ENCODE measurements around the gene PPA2. TPM values are rescaled to one million over a fixed set of nuclear protein-coding genes. Genes with fewer than 3 reads are reported as not detected.
A peak's percentile ranks its signal among the peaks of the same experiment; 100 is the strongest.

The PPA2 gene
- total RNA-seq (2022): 83.6 and 86.6 TPM in 2 replicates
- percentile 87 among the genes with signal in this experiment for Bru-seq, nascent RNA
- BruChase-seq, experiment 1, labeled RNA remaining after a 6-hour chase: percentile 75 among the genes with signal in this experiment
- BruChase-seq, experiment 2, labeled RNA remaining after a 2-hour chase: percentile 82 among the genes with signal in this experiment
- long read RNA-seq, transcript PPA2-201 (12 exons, 1,684 nt): major isoform, 127 of 205 reads
- long read RNA-seq, transcript PPA2-202 (11 exons, 1,414 nt): minor isoform, 12 of 205 reads
- long read RNA-seq, transcript PPA2-207 (5 exons, 631 nt): minor isoform, 5 of 205 reads
- long read RNA-seq, partial matches to known transcripts: 3 of 205 reads
- long read RNA-seq, other reads (novel, unspliced or antisense): 50 of 205 reads

GRCh38 chr4:105473324-105474098, at the start of gene PPA2:
Gene PPA2, minus strand, starts transcription at chr4:105474062. Its CDS starts 12 bp downstream, at chr4:105474050.
- peak; percentile 69 for DNase-seq
- TF ChIP-seq CTCF (IDR thresholded peaks at IDR 0.05; ENCODE audit: unreplicated experiment): no peak
- H3K27me3 Mint-ChIP-seq (ENCODE audit: unreplicated experiment): no peaks in the 10 kb centered on the region
- peak within 1 kb of the TSS; percentile 89 for H3K4me3 Mint-ChIP-seq (ENCODE audit: low read depth, unreplicated experiment)
- peak within 1 kb of the TSS; percentile 80 for H3K27ac Mint-ChIP-seq (ENCODE audit: unreplicated experiment)
- no peaks in the 10 kb centered on the region for H3K9me3 Mint-ChIP-seq (ENCODE audit: low read depth, unreplicated experiment)
- H3K36me3 Mint-ChIP-seq (ENCODE audit: insufficient read depth, unreplicated experiment): peaks cover 25% of the 10 kb centered on the region
- BruUV-seq (replicated peaks): TSS peak; percentile 44
- CTCF ChIA-PET: interaction anchor here (0.7 to 1.5 kb wide), 5 partner anchors 10 to 1477 kb away, joined by 3 to 11 read pairs (median 5); no protein-coding TSS in a partner anchor
- peaks cover 8% of the 10 kb centered on the region for H3K4me1 Mint-ChIP-seq (ENCODE audit: low read depth, unreplicated experiment)
- intact Hi-C loops (cut with micrococcal nuclease; ENCODE audit: unreplicated experiment): loop anchor here (5.0 to 10.0 kb wide), 3 partner anchors 326 to 1479 kb away; partner anchors contain the start of gene TET2

GRCh38 chr4:105520819-105521790, 47.2 kb upstream of the PPA2 start:
- DNase-seq: peak; percentile 55
- Mint-ChIP-seq H3K36me3 (ENCODE audit: insufficient read depth, unreplicated experiment) (no peaks in the 10 kb centered on the region), H3K27ac (ENCODE audit: unreplicated experiment) (no peak overlapping the region), H3K9me3 (ENCODE audit: low read depth, unreplicated experiment) (no peaks in the 10 kb centered on the region), H3K4me3 (ENCODE audit: low read depth, unreplicated experiment) (no peak overlapping the region), H3K4me1 (ENCODE audit: low read depth, unreplicated experiment) (no peaks in the 10 kb centered on the region), H3K27me3 (ENCODE audit: unreplicated experiment) (no peaks in the 10 kb centered on the region)
- intact Hi-C loops (cut with micrococcal nuclease; ENCODE audit: unreplicated experiment): loop anchor here (1.0 to 5.0 kb wide), 3 partner anchors 36 to 194 kb away; no protein-coding TSS in a partner anchor
- no TSS peak for BruUV-seq (replicated peaks)
- CTCF ChIA-PET: interaction anchor here (0.7 to 1.4 kb wide), 7 partner anchors 32 to 194 kb away, joined by 3 to 10 read pairs (median 4); partner anchors contain the start of genes ARHGEF38, GSTCD and INTS12
- TF ChIP-seq CTCF (IDR thresholded peaks at IDR 0.05; ENCODE audit: unreplicated experiment): peak; percentile 55

GRCh38 chr4:105510245-105510644, 36.4 kb upstream of the PPA2 start:
- Mint-ChIP-seq H3K4me3 (ENCODE audit: low read depth, unreplicated experiment) (no peak overlapping the region), H3K9me3 (ENCODE audit: low read depth, unreplicated experiment) (peaks cover 3% of the 10 kb centered on the region), H3K27me3 (ENCODE audit: unreplicated experiment) (no peaks in the 10 kb centered on the region), H3K27ac (ENCODE audit: unreplicated experiment) (no peak overlapping the region), H3K36me3 (ENCODE audit: insufficient read depth, unreplicated experiment) (no peaks in the 10 kb centered on the region), H3K4me1 (ENCODE audit: low read depth, unreplicated experiment) (no peaks in the 10 kb centered on the region)
- DNase-seq: no peak
- CTCF ChIA-PET: no interaction called here
- no TSS peak for BruUV-seq (replicated peaks)
- TF ChIP-seq CTCF (IDR thresholded peaks at IDR 0.05; ENCODE audit: unreplicated experiment): no peak
- intact Hi-C loops (cut with micrococcal nuclease; ENCODE audit: unreplicated experiment): no loop called here

GRCh38 chr4:105509714-105510113, 35.9 kb upstream of the PPA2 start:
- no peak for TF ChIP-seq CTCF (IDR thresholded peaks at IDR 0.05; ENCODE audit: unreplicated experiment)
- H3K4me3 Mint-ChIP-seq (ENCODE audit: low read depth, unreplicated experiment): no peak overlapping the region
- peaks cover 3% of the 10 kb centered on the region for H3K9me3 Mint-ChIP-seq (ENCODE audit: low read depth, unreplicated experiment)
- H3K36me3 Mint-ChIP-seq (ENCODE audit: insufficient read depth, unreplicated experiment): no peaks in the 10 kb centered on the region
- no peak for DNase-seq
- H3K4me1 Mint-ChIP-seq (ENCODE audit: low read depth, unreplicated experiment): no peaks in the 10 kb centered on the region
- intact Hi-C loops (cut with micrococcal nuclease; ENCODE audit: unreplicated experiment): no loop called here
- BruUV-seq (replicated peaks): no TSS peak
- CTCF ChIA-PET: no interaction called here
- no peaks in the 10 kb centered on the region for H3K27me3 Mint-ChIP-seq (ENCODE audit: unreplicated experiment)
- H3K27ac Mint-ChIP-seq (ENCODE audit: unreplicated experiment): no peak overlapping the region

All from Calu3 (cell line).